HG03439 (cell line): ENCODE data around the gene AFF3.

Experiments used
- ATAC-seq: cut with Tn5 transposase; IDR thresholded peaks from one replicate; pipeline ENCODE4 v1.9.1; 2021; ENCODE audit warnings: mild to moderate bottlenecking, moderate library complexity; ENCODE audit not compliant: unreplicated experiment

Gene AFF3

DNA sequence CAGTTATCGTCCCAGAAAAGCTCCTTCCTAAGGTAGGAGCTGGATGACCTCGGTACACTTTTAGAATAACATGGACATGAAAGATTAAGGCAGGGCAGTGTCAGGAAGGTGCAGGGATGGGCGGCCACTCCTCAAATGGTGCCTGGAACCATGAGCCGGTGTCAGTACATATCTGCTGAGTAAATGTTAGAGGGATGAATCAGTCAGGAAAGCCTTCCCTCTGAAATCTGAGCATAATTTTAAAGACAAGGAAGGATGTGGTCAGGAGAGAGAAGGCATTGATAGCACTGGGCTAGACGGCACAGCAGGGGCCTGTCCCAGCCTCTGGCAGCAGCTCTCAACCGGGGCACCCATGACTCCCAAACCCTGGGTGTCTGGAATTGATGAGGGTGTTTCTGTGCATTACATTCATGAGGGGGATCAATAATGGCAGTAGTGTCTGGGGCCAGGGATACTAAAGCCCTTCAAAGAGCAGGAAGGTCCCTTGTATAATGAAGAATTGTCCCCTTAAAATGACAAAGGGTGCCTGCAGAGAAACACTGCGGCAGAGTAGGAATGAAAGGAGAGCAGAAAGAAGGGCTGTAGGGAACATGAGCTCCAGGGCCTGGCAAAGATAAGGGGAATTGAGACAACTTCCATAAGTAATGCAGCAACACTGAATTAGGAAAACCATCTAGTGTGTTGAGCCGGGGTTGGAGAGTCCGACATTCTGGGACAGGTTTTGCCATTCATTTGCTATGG, 490.3 kb downstream of the AFF3 start:
- no peak for ATAC-seq

DNA sequence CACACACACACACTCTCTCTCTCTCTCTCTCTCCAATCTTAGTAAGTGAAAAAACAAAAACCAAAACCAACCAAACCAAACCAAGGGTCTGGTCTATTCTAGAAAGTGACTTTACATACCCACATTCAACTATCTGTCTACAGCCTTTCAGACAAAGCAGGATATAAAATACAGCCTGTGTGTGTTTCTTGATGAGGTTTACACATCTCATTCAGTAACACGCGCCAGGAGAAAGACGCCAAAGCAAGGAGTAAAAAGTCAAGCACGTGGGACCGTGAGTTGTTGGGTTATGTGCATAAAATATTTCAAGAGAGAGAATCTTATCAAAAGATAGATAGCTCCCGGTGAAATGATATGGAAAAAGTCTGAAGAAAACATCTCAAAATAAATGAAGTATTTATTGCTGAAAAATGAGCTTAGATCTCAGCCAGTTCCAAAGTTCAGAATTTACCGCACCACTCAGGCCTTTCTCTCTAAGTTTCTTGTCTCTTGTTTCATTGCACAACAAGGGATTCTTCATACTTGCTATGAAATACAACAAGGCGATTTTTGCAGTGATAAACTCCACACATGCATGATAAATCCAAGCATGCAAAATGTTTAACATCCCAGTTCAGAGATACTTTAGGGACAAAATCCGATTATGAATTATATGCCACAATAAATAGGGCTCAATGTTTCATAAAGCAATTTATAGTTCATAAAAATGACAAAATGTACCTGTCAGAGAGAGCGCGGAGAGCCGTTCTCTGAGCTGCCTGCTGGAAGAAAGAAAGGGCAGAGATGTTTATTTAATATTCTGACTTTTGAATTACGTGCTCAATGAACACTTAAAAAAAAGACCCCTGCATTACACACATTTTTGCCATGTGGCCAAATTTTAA, 493.2 kb downstream of the AFF3 start:
- ATAC-seq: no peak

DNA sequence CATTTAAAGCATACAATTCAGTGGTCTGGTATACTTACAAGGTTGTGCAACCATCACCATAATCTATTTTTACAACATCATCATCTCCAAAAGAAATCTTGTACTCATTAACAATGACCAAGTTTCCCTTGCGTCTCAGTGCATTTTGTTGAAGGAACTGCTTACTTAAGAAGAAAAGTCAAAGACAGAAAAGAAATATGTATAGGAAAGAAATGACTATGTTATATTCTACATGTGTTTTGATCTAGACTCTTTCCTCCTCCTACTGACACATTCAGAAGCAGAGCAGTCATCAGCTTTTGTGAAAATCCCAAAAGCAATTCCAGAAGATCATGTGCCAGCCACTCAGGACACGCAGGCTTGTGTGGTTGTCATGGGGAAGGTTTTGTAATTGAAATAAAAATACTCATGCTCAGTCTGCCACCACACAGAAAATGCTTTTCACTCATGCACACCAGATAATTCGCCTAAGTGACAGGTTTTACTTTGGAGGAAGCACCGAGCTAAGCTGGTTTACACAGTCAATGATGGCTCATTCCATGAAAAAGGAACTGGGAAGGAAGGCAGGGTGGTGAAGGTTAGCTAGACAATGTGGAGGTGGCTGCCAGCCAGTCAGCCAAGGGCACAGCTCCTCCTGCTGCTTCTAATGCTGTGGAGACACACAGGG, 494.1 kb downstream of the AFF3 start:
- ATAC-seq: no peak

DNA sequence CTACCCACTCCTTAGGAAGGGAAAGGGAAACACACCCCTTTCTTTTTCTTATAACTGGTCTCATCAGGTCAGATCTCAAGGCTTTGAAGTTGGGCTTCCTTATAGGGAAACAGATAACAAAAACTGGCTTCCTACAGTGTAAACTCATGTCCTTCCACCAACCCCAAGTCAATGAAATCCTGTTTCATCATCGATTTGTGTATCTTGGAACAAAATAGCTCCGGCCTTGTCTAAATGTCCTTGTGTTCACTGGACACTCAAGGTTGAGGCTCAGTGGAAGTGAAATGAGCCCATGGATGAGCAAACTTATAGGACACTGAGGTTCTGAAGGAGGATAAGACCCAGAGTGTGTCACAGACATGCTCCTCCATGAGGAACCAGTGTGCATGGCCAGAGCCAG, 496.4 kb downstream of the AFF3 start:
- no peak for ATAC-seq

DNA sequence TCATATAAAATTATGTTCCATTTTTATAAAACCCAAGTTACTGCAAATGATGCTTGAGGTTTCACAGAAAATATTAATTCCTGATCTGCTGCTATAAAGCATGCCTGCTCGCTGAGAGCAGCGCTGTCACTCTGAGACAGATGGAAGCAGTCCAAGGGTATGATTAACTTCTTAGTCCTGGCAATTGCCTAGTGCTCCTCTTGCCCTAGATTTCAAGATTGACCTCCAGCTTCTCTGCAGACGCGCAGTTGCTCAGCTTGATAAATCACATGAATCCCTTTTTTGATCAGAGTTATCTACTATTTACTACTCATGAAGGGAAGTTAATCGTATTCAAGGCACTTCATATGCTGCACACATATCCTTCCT, 498.0 kb downstream of the AFF3 start:
- no peak for ATAC-seq

DNA sequence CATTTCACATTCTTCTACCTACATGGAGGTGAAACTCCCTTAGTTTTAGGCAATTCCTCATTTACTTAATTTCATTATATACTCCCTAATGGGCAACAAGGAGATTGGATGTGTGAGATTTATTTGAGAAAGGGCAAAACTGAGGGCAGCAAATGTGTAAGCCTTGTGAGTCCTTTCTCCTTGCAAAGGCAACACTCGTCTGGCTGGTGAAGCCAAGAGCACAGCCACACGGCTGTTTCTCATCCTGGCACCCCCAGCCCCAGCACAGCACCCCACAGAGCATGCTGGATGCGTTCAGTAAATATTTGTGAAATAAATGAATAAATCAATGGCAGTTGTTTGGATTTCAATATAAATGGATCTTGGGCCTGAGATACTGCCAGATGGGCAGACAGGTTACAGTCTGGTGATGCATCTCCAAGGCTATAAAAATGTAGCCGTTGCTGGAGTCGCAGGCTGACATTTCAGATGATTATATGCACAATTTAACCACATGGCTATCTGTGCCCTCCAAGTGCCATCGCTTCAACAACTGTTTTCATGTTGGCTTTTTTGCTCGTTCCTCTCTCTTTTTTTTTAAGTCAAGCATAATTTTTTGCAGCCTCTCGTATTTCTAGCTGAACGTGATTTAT, 498.5 kb downstream of the AFF3 start:
- no peak for ATAC-seq

DNA sequence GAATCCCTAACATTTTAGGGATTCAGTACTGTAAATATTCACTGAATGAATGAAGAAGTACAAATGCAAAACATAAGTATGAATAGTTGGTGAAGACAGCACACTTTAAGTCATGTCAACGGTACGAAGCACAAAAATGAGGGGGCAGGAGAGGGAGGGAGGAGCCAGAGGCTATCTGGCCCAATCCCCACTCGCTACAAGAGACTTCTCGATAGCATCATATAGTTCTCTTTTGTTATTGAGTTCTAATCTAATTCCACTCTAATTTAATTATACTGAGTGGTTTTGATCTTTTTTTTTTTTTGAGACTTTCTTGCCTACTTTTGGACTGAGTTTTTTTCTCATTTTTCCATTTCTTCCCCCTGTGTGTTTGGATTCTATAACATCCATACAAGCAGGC, 500.4 kb downstream of the AFF3 start:
- no peak for ATAC-seq

DNA sequence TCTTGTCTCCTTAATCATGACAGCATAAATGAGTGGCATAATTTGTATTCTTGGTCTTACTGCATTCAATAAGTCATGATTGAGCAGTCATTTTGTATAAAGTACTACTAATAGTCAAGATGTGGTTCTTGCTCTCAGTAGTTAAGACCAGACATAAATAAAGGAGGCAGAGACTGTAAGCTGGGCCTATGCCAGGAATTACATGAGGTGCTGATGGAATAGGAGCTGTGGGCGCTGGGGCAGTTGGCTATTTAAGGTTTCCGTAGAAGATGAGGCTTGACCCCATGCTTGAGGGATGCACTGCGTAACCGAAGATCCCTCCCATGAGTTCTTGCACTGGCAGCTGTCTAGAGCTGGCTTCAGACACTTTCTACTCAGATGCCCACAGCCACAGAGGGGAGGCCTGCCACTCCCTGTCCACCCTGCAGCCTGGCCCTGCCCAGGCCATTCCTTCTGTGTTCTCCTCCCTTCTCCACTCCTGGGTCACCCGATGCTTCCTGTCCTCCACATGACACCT, 501.7 kb downstream of the AFF3 start:
- no peak for ATAC-seq

DNA sequence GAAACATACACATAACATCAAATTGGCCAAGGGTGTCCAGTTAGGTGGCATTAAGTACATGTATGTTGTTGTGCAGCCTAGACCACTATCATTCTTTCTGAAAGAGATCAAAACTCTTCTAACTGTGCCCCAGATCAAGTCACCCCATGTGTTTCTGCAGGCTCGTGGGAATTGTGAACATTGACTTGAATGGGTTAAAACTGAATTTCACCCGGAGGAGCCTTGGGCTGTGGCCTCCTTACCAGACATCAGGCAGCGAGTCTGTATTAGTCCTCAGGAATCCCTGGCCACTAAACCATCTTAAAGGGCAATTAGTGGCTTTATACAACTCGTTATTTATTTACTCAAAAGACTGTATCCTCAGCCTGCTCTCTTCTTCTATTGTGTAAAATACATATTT, 503.6 kb downstream of the AFF3 start:
- ATAC-seq: no peak

DNA sequence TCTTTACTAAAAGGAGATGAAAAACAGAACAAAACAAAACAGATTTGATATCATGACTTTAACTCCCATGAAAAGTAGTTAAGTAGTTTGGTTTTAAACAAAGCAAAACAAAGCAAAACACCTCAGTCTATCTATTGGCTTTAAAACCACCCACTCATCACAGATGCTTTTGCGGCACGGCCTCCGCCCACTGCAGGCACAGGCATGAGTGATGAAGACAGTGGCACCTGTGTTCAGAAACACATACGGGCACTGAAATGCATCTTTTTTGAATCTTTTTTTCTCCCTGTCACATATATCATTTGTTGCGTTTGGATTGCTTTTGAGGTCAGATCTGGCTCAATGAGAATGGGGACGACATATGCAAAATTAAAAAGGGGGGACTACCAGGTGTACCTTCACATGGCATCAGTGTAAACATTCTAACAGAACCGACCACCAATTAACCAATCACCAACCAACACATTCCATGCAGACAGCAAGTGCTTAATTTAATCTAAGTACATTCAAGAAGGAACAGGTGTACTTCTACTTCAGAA, 505.2 kb downstream of the AFF3 start:
- ATAC-seq: no peak

DNA sequence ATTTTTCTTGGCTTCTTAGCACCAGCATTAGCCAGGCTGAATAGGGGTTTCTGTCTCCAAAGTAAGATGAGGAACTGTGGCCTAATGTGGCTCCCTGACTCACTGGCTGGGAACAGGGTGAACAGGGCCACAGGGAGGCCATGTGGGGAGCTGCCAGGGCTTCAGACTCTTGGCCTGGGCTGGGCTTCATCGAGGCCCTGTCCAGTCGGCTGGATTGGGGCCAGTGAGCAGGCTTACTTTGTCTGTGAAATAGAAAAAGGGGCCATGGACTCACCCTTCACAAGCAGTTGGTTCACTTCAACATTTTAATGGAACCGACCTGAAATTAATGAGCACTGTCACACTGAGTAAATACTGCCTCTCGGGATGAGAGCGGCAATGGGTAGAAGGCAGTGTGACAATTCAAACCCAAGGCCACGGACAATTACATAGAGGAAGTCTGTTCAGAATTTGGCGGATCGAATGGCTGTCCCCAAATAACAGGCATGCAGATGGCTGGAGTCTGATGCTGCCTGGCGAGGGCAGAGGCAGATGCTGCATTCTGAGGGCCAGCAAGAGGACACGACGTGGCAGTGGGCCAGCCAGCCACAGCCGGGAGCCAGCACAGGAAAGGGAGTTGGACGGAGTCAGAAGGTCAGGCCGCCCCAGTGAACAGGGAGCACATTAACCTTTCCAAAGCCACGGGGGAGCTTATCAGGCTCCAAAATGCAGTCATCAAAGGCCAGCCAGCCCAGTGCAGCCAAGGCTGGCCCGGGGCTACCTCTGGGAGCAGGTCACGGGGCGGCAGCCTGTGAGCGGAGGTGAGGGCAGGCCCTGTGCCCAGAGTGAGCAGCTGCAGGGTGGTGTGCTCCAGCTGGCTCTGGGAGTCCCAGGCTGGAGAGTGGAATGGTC, 506.0 kb downstream of the AFF3 start:
- no peak for ATAC-seq

DNA sequence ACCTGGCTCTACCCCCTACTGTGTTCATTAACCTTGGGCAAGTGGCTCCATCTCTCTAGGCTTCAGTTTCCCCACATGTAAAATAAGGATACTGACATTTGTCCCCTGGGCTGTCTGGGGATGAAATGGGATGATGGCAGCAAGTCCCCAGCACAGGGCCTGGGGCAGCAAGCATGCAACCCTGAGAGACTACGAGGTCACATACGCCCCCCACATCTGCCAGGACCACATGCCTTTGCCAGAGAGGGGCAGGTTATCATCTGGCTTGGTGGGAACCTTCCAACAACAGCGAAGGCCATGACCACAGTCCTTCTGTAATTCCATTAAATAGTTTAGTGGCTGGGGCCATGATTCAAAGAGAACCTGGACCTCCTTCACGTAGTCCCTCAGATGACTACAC, 506.7 kb downstream of the AFF3 start:
- ATAC-seq: no peak

DNA sequence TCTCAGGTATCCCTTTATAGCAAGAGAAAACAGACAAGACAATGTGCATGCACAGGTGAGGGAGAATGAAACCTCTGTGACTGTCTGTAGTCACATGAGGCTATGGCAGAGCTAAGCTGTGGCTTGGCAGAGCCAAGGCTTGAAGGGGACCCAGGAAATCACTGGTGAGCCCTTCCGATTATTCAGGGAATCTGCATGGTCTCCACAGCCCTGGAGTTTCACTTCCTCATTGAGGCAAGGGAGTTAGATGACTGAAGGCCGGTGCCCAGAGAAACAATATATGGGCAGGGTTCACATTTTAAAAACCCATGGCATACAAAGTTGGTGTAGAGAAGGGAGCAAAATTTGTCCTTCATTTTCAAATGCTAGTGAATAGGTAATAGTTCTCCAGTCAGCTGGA, 508.2 kb downstream of the AFF3 start:
- no peak for ATAC-seq

DNA sequence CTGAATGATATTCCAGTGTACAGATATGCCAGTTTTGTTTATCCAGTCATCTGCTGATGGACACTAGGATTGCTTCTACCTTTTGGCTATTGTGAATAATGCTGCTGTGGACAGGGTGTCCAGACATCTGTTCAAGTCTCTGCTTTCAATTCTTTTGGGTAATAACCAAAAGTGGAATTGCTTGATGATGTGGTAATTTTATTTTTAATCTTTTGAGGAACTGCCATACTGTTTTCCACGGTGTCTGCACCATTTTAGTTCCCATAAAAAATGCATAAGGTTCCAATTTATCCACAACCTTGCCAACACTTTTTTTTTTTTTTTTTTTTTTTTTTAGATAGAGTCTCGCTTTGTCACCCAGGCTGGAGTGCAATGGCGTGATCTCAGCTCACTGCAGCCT, 510.7 kb downstream of the AFF3 start:
- ATAC-seq: no peak

DNA sequence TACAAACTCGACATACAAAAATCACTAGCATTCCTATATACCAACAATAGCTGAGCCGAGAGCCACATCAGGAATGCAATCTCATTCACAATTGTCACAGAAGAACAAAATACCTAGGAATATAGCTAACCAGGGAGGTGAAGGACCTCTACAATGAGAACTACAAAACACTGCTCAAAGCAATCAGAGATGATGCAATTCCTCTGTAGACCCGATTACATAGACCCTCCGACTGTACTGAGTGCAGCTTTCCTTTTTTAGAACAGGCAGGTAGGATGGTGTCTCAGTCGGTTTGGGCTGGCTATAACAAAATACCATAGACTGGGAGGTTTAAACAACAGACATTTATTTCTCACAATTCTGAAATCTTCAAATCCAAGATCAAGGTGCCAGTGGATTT, 513.1 kb downstream of the AFF3 start:
- ATAC-seq: no peak

DNA sequence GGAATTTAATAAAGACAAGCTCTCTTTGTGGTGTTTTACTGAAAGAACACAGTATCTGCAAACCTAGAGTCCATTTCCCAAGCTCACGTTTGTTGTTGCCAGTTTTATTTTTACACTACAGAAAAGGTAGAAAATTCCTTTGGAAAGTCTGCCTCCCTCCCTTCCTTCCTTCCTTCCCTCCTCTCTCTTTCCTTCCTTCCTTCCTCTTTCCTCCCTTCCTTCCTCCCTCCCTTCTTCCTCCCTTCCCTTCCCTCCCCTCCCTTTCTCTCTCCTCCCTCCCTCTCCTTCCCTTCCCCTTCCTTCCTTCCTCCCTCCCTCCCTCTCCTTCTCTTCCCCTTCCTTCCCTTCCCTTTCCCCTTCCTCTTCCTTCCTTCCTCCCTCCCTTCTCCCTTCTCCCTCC, 516.2 kb downstream of the AFF3 start:
- ATAC-seq: no peak

DNA sequence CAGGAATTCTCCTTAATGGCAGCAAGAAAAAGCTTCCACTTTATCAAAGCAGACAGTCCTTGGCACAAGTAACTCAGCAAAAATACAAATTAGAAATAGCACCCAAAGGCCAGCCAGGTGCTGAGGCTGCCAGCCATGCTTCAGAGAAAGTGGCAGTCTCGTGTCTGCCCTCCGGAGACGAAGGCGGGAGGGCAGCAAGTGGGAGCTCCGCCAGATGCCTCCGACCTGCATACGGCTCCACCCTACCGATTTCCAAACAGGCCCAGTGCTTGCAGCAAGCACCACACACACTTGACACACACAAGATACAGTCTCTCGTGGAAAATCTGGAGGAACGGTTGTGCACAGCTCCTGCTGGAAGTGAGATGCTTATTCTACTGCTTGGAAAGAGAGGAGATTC, 517.7 kb downstream of the AFF3 start:
- no peak for ATAC-seq

DNA sequence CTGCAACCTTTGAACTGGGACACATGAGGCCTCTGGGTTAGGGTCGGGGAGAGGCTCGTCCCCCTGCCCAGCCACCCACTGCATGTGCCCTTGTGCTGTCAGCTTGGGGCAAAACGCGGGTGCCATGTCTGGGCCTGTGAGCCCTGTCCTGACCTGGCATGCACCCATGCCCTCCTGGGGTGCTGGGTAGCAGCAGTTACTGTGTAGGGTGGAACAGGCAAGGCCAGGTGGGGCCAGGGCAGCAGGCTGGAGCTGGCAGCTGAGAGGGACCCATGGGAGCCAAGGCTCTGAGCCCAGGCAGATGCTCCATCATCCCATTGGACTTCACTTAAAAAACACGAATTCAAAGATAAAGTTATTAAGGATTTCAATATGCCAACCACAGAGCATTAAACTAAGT, 518.8 kb downstream of the AFF3 start:
- no peak for ATAC-seq

DNA sequence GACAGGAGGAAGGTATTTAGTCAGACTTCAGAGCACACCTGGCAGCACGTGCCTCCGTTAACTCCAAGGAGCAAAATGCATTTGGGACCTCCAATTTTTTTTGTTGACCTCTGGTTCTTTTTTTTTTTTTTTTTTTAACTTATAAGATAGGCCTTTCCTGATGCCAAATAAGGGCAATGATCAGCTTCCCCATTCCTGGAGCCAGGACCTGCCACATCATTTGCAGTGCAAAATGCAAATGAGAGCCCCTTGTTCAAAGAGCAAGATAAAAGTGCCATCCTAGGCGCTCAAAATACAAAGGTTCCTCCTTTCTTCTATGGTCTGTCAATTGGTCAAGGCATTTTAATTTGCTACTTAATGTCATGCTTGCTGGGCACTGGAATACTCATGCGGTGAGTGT, 519.4 kb downstream of the AFF3 start:
- ATAC-seq: no peak

DNA sequence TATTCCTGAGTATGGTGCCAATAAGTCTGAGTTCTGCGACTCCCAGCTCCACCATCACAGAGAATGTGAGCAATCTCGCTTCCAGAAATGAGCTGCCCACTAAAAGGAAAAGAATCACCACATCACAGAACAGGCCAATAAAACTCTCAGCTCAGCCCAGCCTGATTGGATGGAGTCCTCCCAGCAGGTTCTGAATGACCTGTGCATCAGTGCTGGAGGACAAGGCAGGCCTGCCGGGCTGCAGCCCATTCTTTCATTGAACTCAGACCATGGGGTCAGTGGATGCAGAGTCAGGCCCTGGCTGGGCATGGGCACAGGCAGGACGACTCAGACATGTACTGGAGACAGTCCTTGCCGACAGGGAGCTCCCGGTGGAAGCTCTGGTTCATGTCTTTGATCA, 519.9 kb downstream of the AFF3 start:
- no peak for ATAC-seq
